ENCODE data around the gene KLHDC7B. TPM values are rescaled to one million over a fixed set of nuclear protein-coding genes. Genes with fewer than 3 reads are reported as not detected.
A peak's percentile ranks its signal among the peaks of the same experiment; 100 is the strongest.

The KLHDC7B gene
- total RNA-seq, 4 donors from 2014 or later, result 0.17 TPM; not detected in 3

DNA sequence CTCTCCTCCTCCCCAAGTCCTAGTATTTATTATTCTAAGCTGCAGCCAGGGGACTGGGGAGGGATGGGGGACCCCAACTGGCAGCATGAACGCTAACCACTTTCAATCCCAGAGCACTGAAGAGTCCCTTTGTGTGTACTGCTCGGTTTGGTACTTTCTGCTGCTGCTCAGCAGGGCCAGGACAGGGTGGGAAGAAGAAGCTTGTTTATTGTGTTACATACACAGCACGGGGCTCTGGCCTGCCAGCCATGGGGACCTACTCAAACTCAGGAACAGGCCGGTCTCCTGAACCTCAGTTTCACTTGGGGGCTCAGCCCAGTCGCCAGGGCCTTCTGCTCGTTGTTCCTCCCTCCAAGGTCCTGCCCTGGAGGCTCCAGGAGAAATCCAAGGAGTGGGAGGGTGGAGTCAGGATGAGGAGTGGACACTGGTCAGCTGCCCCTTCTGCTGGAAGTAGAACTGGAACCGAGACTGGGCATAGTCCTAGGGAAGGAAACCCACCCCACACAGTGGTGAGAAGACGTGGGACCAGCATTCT, 33.1 kb downstream of the KLHDC7B start:
- Histone ChIP-seq H3K4me1 (peaks cover 38 to 58% (median 48%) of the 10 kb centered on the region in 4 donors), H3K27ac (replicated peaks in 1 of 4) (peak overlapping the region; percentile 15 to 72 (median 67)), H3K36me3 (peaks cover 0 to 41% (median 28%) of the 10 kb centered on the region in 4 donors), H3K27me3 (peaks cover 0 to 8% (median 0%) of the 10 kb centered on the region in 4 donors), H3K9me3 (no peaks in the 10 kb centered on the region), H3K4me3 (peak overlapping the region; percentile 36 to 60 (median 51))
- TF ChIP-seq, protein P1, sequence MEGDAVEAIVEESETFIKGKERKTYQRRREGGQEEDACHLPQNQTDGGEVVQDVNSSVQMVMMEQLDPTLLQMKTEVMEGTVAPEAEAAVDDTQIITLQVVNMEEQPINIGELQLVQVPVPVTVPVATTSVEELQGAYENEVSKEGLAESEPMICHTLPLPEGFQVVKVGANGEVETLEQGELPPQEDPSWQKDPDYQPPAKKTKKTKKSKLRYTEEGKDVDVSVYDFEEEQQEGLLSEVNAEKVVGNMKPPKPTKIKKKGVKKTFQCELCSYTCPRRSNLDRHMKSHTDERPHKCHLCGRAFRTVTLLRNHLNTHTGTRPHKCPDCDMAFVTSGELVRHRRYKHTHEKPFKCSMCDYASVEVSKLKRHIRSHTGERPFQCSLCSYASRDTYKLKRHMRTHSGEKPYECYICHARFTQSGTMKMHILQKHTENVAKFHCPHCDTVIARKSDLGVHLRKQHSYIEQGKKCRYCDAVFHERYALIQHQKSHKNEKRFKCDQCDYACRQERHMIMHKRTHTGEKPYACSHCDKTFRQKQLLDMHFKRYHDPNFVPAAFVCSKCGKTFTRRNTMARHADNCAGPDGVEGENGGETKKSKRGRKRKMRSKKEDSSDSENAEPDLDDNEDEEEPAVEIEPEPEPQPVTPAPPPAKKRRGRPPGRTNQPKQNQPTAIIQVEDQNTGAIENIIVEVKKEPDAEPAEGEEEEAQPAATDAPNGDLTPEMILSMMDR (IDR thresholded peaks at IDR 0.05), result no peak
- TF ChIP-seq POLR2A (IDR thresholded peaks at IDR 0.05; ENCODE audit: low read depth) (no peak), POLR2AphosphoS5 (IDR thresholded peaks at IDR 0.05) (no peak), EP300 (IDR thresholded peaks at IDR 0.05) (no peak)
- no peak for DNase-seq (ENCODE audit: extremely low spot score)
- intact Hi-C loops (cut with DNase I), result no loop called here
- 59% methylated on average over 8 of the region's 8 CpGs for WGBS

DNA sequence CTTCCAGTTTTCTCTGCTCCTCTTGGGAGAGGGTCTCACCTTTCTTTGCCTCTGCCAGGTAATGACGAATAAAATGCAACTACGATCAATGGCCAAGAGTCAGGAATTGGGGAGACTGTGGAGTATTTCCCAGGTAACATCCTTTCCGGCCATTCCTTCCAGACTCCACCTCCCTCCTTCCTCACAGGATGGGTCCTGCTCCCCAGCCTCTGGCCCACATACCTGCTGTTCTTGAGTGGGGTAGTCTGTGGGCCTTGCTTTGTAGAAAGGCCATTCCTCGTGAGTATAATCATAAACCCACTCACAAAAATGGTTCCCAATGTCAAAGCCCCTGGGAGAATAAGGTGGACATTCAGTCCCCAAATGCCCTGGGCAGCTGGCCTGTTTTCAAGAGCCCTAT, 34.1 kb downstream of the KLHDC7B start:
- WGBS, result 92% methylated on average over 4 of the region's 4 CpGs
- Histone ChIP-seq H3K27me3 (peaks cover 0 to 8% (median 0%) of the 10 kb centered on the region in 4 donors), H3K4me3 (no peak overlapping the region), H3K4me1 (peaks cover 40 to 60% (median 48%) of the 10 kb centered on the region in 4 donors), H3K36me3 (peaks cover 0 to 38% (median 22%) of the 10 kb centered on the region in 4 donors), H3K27ac (replicated peaks in 1 of 4) (peak overlapping the region in 2 of 4 donors; percentile 66 to 68), H3K9me3 (no peaks in the 10 kb centered on the region)
- TF ChIP-seq EP300 (IDR thresholded peaks at IDR 0.05), result no peak
- TF ChIP-seq POLR2A (IDR thresholded peaks at IDR 0.05; ENCODE audit: low read depth), result no peak
- TF ChIP-seq POLR2AphosphoS5 (IDR thresholded peaks at IDR 0.05), result no peak
- TF ChIP-seq, protein P1 (IDR thresholded peaks at IDR 0.05), result no peak
- DNase-seq (ENCODE audit: extremely low spot score), result no peak
- intact Hi-C loops (cut with DNase I), result loop anchor here (5.0 kb wide), 2 partner anchors 43 to 52 kb away; partner anchors contain the start of gene SCO2

DNA sequence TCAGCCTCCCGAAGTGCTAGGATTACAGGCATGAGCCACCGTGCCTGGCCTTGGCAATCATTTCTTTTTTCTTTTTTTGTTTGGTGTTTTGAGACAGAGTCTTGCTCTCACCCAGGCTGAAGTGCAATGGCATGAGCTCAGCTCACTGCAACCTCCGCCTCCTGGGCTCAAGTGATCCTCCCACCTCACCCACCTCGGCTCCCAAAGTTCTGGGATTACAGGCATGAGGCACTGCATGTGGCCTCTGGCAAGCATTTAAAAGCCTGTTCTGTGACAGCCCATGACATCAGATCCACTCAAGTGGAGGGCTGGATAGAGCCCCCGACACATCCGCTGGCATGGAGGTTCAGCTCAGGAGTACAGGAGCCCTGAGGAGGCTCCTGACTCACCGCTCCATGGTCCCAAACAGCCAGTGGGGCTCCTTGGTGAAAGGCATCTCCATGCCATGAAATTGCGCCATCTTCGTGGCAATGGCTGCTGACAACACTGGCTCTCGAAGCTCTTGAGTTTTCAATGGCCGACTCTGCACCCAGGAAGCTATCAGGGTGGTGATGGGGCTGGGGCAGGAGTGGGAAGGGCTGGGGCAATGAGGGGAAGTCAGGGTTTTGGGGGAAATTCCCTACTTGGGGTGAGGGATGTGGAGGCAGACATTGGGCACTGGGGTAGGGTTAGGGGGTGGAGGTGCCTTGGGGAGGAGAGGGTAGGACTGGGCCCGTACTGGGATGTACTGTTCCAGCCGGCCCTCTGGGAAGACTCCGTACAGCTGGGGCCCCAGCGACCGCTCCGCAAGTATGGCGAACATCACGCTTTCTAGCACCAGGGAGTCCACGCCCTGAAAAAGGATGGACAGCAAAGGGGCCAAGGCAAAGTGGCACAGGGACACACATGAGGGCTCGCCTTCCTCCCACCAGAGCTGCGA, 35.6 kb downstream of the KLHDC7B start:
- intact Hi-C loops (cut with DNase I), result loop anchor here (5.0 kb wide), 2 partner anchors 41 to 54 kb away; partner anchors contain the start of gene SCO2
- Histone ChIP-seq H3K36me3 (peaks cover 0 to 28% (median 21%) of the 10 kb centered on the region in 4 donors), H3K27me3 (peaks cover 0 to 8% (median 0%) of the 10 kb centered on the region in 4 donors), H3K9me3 (no peaks in the 10 kb centered on the region), H3K27ac (replicated peaks in 1 of 4) (peak overlapping the region; percentile 93 to 99 (median 97)), H3K4me3 (peak overlapping the region; percentile 69 to 91 (median 82)), H3K4me1 (peaks cover 40 to 60% (median 46%) of the 10 kb centered on the region in 4 donors)
- no peak for TF ChIP-seq POLR2A (IDR thresholded peaks at IDR 0.05; ENCODE audit: low read depth)
- TF ChIP-seq, protein P1 (IDR thresholded peaks at IDR 0.05), result no peak
- no peak for TF ChIP-seq POLR2AphosphoS5 (IDR thresholded peaks at IDR 0.05)
- TF ChIP-seq EP300 (IDR thresholded peaks at IDR 0.05), result no peak
- WGBS, result 90% methylated on average over 22 of the region's 22 CpGs
- no peak for DNase-seq (ENCODE audit: extremely low spot score)

DNA sequence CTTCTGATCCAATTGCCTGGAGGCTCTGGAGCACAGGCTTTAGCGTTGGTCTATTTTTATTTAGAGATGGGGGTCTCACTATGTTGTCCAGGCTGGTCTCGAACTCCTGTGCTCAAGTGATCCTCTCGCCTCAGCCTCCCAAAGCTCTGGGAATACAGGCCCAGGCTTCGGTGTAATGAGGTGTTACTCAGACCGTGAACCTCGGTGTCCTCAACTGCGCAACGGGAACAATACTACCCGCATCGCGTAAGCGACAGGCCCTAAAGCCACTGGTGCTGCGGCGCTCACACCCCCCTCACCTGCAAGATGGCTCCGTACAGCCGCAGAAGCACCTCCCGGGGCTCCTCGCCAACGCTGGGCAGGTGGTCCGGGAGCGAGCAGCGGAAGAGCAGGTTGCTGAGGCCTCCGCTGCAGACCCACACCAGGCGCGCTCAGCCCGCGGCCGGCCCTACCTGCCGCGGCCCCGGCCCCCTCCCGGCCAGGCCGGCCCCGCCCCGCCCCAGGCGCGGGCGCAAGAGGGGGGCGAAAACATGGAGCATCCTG, 36.3 kb downstream of the KLHDC7B start:
- intact Hi-C loops (cut with DNase I), result loop anchor here (5.0 kb wide), 2 partner anchors 40 to 55 kb away; partner anchors contain the start of gene SCO2
- peaks cover 0 to 23% (median 19%) of the 10 kb centered on the region in 4 donors for H3K36me3 ChIP-seq
- H3K27ac ChIP-seq (replicated peaks in 1 of 4), result peak overlapping the region; percentile 93 to 99 (median 97)
- H3K27me3 ChIP-seq, result peaks cover 0 to 8% (median 0%) of the 10 kb centered on the region in 4 donors
- 34% methylated on average over 7 of the region's 39 CpGs for WGBS
- TF ChIP-seq POLR2A (IDR thresholded peaks at IDR 0.05; ENCODE audit: low read depth), result no peak
- TF ChIP-seq, protein P1 (IDR thresholded peaks at IDR 0.05), result no peak
- no peak for TF ChIP-seq POLR2AphosphoS5 (IDR thresholded peaks at IDR 0.05)
- TF ChIP-seq EP300 (IDR thresholded peaks at IDR 0.05), result no peak
- no peaks in the 10 kb centered on the region for H3K9me3 ChIP-seq
- peaks cover 37 to 59% (median 44%) of the 10 kb centered on the region in 4 donors for H3K4me1 ChIP-seq
- peak overlapping the region; percentile 69 to 91 (median 82) for H3K4me3 ChIP-seq
- DNase-seq (ENCODE audit: extremely low spot score), result no peak
